Measurements from ENCODE around the gene KCND3. TPM values are rescaled to one million over a fixed set of nuclear protein-coding genes. Genes with fewer than 3 reads are reported as not detected.

KCND3 gene
- total RNA-seq (10 to 100 TPM in 2 of 5 donors, 1 to 10 TPM in 2, under 1 TPM in 1; 0.87 to 15.8 (median 8.2) TPM), polyA plus RNA-seq (1 to 10 TPM; 1.1 to 2.7 (median 2.1) TPM)
- long read RNA-seq, donor 1 = 0 reads
- long read RNA-seq, donor 2 = 0 reads
- long read RNA-seq, donor 3 = 0 reads
- long read RNA-seq, donor 4 = 0 reads
- long read RNA-seq, donor 5 = 0 reads
- long read RNA-seq, donor 6 = 0 reads
- long read RNA-seq, donor 7 = 0 reads
- long read RNA-seq, donor 8 = 0 reads
- long read RNA-seq, donor 9 = 0 reads
- long read RNA-seq, donor 10 = 0 reads

- TF ChIP-seq EP300 (IDR thresholded peaks at IDR 0.05) (no peak), CTCF (IDR thresholded peaks at IDR 0.05) (no peak), POLR2A (IDR thresholded peaks at IDR 0.05) (no peak), POLR2AphosphoS5 (IDR thresholded peaks at IDR 0.05) (no peak)
- H3K4me1 ChIP-seq = peaks cover 28 to 50% (median 41%) of the 10 kb centered on the region in 4 donors
- H3K4me3 ChIP-seq = peak within 1 kb of the TSS; percentile 64 to 86 (median 71)
Measured at GRCh38 chr1:111989531-111990025, at the start of gene KCND3. Gene KCND3, minus strand, starts transcription at chr1:111989668.

GRCh38 chr1:112034277-112034676 lies 44.8 kb upstream of the KCND3 start:
- intact Hi-C loops (cut with DNase I; ENCODE audit: low total_unique reads) = no loop called here
- Histone ChIP-seq H3K27ac (no peak overlapping the region), H3K36me3 (no peaks in the 10 kb centered on the region), H3K9me3 (no peaks in the 10 kb centered on the region), H3K27me3 (no peaks in the 10 kb centered on the region), H3K4me3 (no peak overlapping the region), H3K4me1 (peaks cover 0 to 15% (median 0%) of the 10 kb centered on the region in 4 donors)
- DNase-seq = no peak
- 89 to 100% (median 92%) methylated on average over 1 of the region's 1 CpG for WGBS, 5 donors
- no peak for TF ChIP-seq EP300 (IDR thresholded peaks at IDR 0.05)
- TF ChIP-seq POLR2AphosphoS5 (IDR thresholded peaks at IDR 0.05) = no peak
- TF ChIP-seq CTCF (IDR thresholded peaks at IDR 0.05) = no peak
- TF ChIP-seq POLR2A (IDR thresholded peaks at IDR 0.05) = no peak

More at GRCh38 chr1:111989531-111990025, at the start of gene KCND3:
- Histone ChIP-seq H3K36me3 (no peaks in the 10 kb centered on the region), H3K27me3 (peaks cover 0 to 50% (median 11%) of the 10 kb centered on the region in 3 donors), H3K27ac (peak within 1 kb of the TSS; percentile 53 to 88 (median 76)), H3K9me3 (no peaks in the 10 kb centered on the region)
- DNase-seq = peak; percentile 49 to 74
- 0 to 1% (median 0%) methylated on average over 2 to 68 of the region's 83 CpGs for WGBS, 5 donors
- intact Hi-C loops (cut with DNase I; ENCODE audit: low total_unique reads) = loop anchor here (10.0 kb wide), 1 partner anchor 195 kb away; no protein-coding TSS in a partner anchor

- no peak overlapping the region for H3K27ac ChIP-seq
- 49 to 58% (median 56%) methylated on average over 3 of the region's 3 CpGs for WGBS, 5 donors
- DNase-seq = no peak
- intact Hi-C loops (cut with DNase I; ENCODE audit: low total_unique reads) = no loop called here
- no peaks in the 10 kb centered on the region for H3K9me3 ChIP-seq
- no peak overlapping the region for H3K4me3 ChIP-seq
- TF ChIP-seq POLR2AphosphoS5 (IDR thresholded peaks at IDR 0.05) = no peak
- TF ChIP-seq EP300 (IDR thresholded peaks at IDR 0.05) = no peak
- TF ChIP-seq CTCF (IDR thresholded peaks at IDR 0.05) = no peak
- TF ChIP-seq POLR2A (IDR thresholded peaks at IDR 0.05) = no peak
- no peaks in the 10 kb centered on the region for H3K27me3 ChIP-seq
- peaks cover 0 to 15% (median 0%) of the 10 kb centered on the region in 4 donors for H3K4me1 ChIP-seq
- no peaks in the 10 kb centered on the region for H3K36me3 ChIP-seq
Measured at GRCh38 chr1:112033439-112034120, 44.1 kb upstream of the KCND3 start.

GRCh38 chr1:112030157-112030556 lies 40.7 kb upstream of the KCND3 start:
- H3K27ac ChIP-seq = peak overlapping the region in 1 of 5 donors; percentile 50
- no peaks in the 10 kb centered on the region for H3K36me3 ChIP-seq
- H3K9me3 ChIP-seq = no peaks in the 10 kb centered on the region
- no peak overlapping the region for H3K4me3 ChIP-seq
- H3K4me1 ChIP-seq = peaks cover 0 to 21% (median 5%) of the 10 kb centered on the region in 4 donors
- TF ChIP-seq CTCF (IDR thresholded peaks at IDR 0.05) (no peak), EP300 (IDR thresholded peaks at IDR 0.05) (no peak)
- WGBS, 5 donors = 46 to 67% (median 60%) methylated on average over 5 of the region's 5 CpGs
- peak in 1 of 2 donors; percentile 82 for DNase-seq
- no peaks in the 10 kb centered on the region for H3K27me3 ChIP-seq
- intact Hi-C loops (cut with DNase I; ENCODE audit: low total_unique reads) = no loop called here
